IPS-NIHi7 (cell line): Measurements from ENCODE around the gene TCERG1L.

Source experiments
- DNase-seq: peaks from one replicate; pipeline ENCODE4 v3.0.0; 2012; ENCODE audit warnings: mixed read lengths; ENCODE audit errors: extremely low spot score

Gene TCERG1L

DNA sequence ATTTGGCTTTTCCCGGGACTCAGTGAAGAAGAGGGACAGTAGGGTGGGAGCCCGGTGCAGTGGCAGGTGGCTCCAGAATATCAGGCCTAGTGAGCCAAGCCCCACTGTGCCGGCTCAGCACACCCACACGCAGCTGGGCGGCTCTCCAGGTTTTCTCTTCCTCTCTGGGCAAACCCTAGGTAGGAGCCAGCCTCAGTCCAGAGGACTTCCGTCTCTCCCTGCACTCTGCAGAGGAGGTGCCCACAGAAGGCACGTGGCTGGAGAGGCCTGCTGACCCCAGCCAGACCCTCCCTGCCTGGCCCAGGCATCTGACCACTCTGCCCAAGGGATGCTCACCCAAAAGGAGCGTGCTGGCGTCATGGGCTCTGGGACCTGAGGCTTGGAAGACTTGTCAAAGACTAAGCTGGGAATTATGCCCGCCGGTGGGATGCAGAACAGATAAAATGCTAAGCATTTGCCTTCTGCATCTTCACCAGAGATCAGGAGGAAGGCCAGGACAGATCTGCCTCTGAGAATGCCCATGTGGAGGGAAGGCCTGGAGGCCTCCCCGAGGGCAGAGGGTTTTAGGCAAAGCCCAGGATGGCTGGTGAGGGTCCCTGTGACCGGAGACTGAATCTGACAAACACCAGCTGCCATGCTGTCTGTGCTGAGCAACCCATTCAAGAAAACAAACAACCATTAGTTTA, 40.2 kb downstream of the TCERG1L start:
- no peak for DNase-seq

DNA sequence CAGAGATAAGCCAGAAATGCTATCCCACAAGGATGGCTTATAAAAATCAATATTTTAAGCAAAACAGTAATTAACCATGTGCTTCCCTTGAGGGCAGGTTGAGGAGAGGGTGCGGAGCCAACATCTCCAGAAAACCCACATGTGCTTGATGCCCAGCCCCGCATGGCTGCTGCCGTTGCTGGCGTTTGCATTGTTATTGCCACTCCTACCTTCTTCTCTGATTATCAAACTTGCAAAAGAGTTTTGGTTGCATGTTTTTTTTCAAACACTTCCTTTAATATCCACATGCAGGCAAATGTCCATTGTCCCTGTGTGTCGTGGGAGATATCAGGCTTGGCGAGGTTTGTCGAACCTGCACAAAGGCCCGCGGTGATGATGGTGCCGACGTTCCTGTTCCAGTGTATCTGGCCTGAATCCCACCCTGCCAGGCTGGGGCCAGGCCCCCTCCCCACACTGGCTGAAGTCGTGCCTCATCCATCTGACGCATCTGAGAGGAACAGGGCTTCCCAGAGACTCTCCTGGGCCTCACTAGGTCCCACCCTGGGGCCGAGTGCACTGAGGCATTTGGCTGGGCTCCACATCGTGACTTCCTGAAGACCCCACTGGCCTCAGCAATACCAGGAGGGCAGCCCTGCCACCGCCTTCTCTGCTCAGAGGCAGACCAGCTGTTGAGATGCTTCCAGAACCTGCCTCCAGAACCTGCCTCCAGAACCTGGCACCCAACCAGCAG, 40.9 kb downstream of the TCERG1L start:
- DNase-seq: no peak

- no peak for DNase-seq
Observed at GRCh38 chr10:131269776-131270460, 41.6 kb downstream of the TCERG1L start.

GRCh38 chr10:131267814-131268095, 43.8 kb downstream of the TCERG1L start:
- no peak for DNase-seq

DNA sequence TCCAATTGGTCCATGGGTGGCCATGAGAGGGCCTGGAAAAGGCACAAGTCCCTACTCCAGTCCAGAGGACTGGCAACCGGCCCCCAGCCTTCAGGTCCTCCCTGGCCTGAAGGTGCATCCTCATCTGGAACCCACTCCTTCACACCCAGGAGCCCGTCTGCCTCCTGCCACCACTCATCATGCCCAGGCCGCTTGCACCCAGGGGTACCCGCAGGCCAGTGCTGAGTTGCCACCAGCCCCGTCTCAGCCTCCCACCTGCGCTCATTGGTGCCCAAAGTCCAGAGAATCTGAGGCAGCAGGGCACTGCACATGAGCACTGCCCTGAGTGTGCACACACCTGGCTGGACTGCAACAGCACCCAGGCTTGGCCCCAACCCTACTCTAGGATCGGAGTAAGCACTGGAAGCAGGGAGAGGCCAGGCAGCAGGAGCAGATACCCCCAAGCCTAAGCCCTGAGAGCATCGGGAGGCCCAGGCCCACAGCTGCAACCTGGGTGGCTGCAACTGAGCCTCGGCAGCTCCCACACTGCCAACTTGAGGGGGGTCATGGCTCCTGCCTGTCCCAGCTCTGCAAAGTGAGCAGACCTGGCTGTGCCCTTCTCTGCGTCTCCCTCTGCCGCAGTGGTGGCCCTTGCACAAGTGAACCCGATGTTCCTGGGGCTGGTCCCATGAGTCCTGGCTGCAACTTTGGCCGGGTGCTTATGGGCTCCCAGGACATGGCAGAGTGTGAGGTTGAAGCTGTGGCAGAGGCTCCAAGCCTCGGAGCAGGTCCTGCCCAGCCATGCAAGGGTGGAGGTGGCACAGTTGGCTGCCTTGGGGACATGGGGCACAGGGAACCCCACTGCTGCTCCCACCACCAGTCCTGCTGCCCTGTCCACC, 44.3 kb downstream of the TCERG1L start:
- DNase-seq: no peak

DNA sequence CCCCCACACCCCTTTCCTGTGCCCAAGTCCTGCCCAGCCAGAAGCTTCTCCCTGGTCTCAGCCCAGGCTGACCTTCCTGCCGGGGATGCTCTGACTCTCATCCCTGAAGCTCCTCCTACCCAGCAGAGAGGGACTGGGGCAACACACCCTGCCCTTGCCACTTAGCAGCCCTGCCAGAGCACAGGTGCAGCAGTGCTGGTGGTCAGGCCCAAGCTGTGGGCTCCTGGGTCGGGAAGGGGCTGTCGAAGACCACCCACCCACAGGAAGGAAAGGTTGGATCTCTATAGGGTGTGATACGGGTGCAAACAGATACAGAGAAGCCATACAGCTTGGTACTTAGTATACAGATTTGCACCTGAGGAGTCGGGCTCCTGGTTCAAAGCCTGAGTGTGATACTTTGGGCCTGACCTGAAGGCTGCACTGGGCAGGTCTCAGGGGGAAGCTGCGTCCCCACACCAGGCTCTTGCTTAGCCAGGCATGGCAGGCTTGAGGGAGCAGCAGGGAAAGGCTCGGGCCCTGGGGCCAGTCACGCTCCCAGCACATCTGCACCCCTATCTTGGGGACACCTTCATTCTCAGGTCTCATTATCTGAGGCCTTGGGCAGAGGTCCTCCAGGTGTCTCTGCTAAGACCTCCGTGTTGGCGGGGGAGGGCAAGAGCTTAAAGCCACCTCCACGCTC, 47.3 kb downstream of the TCERG1L start:
- DNase-seq: no peak

- DNase-seq: no peak
Observed at GRCh38 chr10:131261890-131262475, 49.5 kb downstream of the TCERG1L start.

DNA sequence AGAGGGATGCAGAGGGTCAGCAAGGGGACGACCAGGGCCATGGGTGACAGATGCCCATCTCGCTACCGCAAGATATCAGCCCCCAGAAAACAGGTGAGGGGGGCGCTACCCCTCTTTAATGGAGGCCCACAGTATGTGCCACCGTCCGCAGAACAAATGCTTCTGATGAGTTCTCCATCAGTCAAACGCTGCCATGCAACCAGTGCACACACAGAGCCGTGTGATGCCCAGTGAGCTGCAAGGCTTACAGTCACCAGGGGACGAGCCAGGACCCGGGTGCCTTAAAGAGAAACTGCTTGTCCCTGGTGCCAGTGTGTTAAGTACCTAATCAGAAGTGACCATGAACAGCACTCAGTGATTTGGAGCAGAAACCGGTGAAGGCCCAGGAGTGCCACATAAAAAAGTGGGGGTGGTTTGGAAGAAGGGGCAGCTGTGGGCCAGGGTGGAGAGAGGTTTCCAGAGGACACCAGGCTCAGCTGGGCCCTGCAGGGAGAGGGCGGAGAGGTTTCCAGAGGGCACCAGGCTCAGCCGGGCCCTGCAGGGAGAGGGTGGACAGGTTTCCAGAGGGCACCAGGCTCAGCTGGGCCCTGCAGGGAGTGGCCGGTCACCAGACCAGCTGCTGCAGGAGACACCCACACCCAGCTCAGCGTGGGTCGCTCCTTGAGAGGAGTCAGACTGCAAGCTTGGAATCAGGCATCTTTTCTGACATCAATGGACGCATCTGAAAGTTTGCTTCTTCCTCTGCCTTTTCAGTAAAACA, 50.9 kb downstream of the TCERG1L start:
- no peak for DNase-seq

DNA sequence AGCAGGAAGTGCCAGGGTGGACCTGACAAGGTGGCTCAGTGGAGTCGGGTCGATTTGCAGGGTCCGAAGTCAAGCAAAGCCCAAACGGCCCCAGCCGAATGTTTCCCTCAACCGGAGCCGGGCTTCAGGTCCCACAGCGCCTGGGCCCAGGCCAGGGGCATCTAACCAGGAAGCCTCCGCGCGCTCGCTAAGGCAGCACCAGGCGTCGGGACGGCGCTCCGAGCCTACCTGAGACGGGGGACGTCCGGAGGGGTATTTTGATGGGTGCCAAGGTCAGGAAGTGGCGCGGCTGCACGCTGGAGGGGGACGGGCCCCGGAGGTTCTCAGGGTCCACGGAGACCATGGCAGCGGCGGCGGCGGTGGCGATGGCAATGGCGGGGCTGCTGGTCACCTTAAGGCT, 51.5 kb downstream of the TCERG1L start:
- no peak for DNase-seq

DNA sequence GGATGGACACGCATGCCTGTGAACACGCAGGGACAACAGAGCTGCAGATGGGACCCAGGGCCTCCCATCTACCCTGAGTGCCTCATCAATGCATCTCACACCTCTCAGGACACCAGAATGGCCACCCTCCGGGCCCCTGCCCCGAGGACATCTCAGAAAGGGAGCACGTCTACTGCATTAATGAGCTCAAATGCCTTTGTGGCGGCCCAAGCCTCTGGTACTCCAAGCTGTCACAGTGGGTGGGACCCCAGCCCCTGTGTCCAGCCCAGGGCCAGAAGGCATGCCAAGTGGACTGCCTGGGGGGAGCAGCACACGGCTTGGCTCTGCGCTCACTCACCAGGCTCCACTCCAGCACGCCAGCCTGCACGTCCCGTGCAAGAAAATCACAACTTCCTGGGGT, 52.0 kb downstream of the TCERG1L start:
- no peak for DNase-seq

DNA sequence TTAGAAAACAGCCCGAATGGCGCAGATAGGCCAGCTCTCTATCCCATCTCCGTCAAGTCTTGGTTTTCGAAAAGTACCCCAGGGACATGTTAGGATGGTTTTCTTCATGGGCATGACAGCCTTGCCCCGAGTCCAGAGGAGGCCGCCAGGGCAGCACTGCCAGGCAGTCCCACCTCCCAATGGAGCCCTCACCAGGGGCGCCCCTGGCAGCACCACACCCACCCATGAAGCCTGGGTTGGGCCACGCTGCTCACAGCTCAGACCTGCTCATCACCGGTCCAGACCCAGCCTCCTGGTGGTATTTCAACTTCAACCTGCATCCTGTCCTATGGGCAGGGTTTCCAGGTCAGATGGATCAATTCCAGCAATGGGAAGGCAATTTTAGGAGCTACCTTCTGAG, 53.3 kb downstream of the TCERG1L start:
- no peak for DNase-seq

- DNase-seq: no peak
Observed at GRCh38 chr10:131257027-131257426, 54.5 kb downstream of the TCERG1L start.

- no peak for DNase-seq
Observed at GRCh38 chr10:131254859-131255252, 56.7 kb downstream of the TCERG1L start.

GRCh38 chr10:131253931-131254858, 57.3 kb downstream of the TCERG1L start:
- DNase-seq: no peak

GRCh38 chr10:131252567-131253276, 58.8 kb downstream of the TCERG1L start:
- DNase-seq: no peak

DNA sequence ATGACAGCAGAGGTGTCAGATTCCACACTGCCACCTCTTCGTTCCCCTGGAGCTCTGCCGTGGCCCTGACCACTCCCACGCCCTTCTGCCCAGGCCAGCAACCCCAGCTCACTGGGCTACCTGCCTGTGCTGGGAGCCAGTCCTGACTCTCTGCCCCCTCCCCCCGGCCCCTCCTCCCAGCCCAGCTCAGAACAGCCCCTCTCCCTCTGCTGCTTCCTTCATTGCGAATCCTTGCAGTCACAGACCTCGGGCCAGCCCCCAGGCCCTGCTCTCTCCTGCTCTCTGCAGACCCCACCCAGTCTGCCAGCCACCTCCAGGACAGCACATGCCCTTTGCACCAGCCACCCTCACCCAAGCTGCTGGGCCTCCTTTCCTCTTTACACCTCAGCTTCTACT, 60.4 kb downstream of the TCERG1L start:
- DNase-seq: peak; percentile 49

GRCh38 chr10:131250454-131251145, 60.9 kb downstream of the TCERG1L start:
- DNase-seq: no peak

DNA sequence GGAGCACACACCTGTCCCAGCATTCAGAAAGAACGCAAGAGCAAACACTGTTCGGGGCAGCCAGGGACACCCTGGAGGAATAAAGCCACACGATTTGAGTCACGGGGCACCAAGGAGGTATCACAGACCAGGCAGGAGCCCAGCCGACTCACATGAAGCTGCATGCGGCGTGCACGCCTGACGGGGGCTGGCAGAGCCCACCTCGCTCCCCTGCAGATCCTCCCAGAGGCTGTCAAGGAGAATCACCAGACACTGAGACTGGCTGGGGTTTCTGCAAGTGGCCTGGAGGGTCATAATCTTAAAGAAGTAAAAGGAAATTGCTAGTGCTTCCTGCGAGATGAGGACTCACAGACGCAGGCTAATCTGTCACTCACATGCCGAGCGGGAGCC, 61.6 kb downstream of the TCERG1L start:
- DNase-seq: no peak
